Endothelial cell (in vitro differentiated cells): ENCODE measurements around the gene NNMT. TPM values are rescaled to one million over a fixed set of nuclear protein-coding genes. Genes with fewer than 3 reads are reported as not detected.
A peak's percentile ranks its signal among the peaks of the same experiment; 100 is the strongest.

ENCODE experiments used
- DNase-seq: peaks from one replicate; pipeline ENCODE4 v3.0.0; 2021; ENCODE audit warnings: low spot score
- H3K27ac Mint-ChIP-seq: one replicate; pipeline ENCODE4 v1.8.0; 2021; ENCODE audit warnings: mixed read lengths, inconsistent platforms; ENCODE audit not compliant: unreplicated experiment
- H3K27me3 Mint-ChIP-seq: one replicate; pipeline ENCODE4 v1.8.0; 2021; ENCODE audit warnings: mild to moderate bottlenecking, moderate library complexity, mixed read lengths, inconsistent platforms; ENCODE audit not compliant: unreplicated experiment
- H3K36me3 Mint-ChIP-seq: one replicate; pipeline ENCODE4 v1.8.0; 2021; ENCODE audit warnings: mild to moderate bottlenecking, low read depth, mixed read lengths, inconsistent platforms; ENCODE audit not compliant: unreplicated experiment
- H3K4me1 Mint-ChIP-seq: one replicate; pipeline ENCODE4 v1.8.0; 2021; ENCODE audit warnings: mild to moderate bottlenecking, mixed read lengths, inconsistent platforms; ENCODE audit not compliant: unreplicated experiment
- H3K4me3 Mint-ChIP-seq: one replicate; pipeline ENCODE4 v1.8.0; 2021; ENCODE audit warnings: mild to moderate bottlenecking, mixed read lengths, inconsistent platforms; ENCODE audit not compliant: unreplicated experiment
- H3K9me3 Mint-ChIP-seq: one replicate; pipeline ENCODE4 v1.8.0; 2021; ENCODE audit warnings: mixed read lengths, inconsistent platforms; ENCODE audit not compliant: unreplicated experiment
- total RNA-seq: library from RNA; stranded (reverse); fragmentation: NEBNext Ultra II Directional; extraction: Animal tissue kit (Norgen Biotek cat#: 25700); gene quantifications from one replicate; pipeline ENCODE4 v1.2.1, GENCODE V29; 2021; ENCODE audit not compliant: unreplicated experiment
- TF ChIP-seq, protein P1 (sequence below): fragments of 200-600 bp; sonication (generic); IDR thresholded peaks from one replicate; pipeline ENCODE4 v1.5.0; 2021; ENCODE audit warnings: antibody characterized with exemption; ENCODE audit not compliant: unreplicated experiment

Gene NNMT
- total RNA-seq, 1 donor from 2014 or later: not detected

DNA sequence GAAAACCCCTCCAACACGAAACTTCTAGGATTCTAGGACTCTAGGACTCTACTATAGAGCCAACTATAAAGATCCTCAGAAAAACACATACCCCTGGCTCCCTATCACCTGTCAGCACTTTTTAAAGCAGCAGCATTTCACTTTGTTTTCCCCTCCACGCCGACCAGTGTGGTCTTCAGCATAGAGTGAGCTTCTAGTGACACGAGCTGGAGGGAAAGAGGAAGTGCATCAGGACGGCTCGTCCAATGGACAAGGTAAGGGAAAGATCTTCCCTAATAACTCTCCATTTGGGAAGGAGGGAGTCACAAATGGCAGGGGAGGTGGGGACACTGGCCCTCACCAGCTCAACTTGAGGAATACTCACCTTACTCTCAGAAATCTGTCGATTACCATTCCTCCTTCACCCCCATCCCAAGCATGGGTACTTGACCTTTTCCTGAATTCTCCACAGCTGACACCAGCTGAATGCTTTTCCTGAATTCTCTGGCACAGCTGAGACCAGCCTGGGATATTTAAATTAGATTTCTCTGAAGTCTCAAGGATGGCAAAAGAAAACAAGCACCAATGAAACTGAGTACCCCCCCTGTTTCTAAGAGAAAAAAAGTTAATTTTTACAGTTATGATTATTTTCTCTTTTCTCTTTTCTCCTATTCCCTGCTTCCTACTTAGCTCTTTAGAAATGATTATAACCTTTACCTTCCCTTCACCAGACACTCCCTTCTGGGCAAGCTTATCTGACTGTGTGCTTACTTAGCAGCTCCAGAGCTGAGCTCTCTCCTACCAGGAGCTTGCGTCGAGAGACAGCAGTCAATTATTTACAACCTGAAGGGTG is 33.3 kb upstream of the NNMT start:
- Mint-ChIP-seq H3K9me3 (no peaks in the 10 kb centered on the region), H3K27ac (no peak overlapping the region), H3K4me3 (no peak overlapping the region), H3K36me3 (no peaks in the 10 kb centered on the region), H3K27me3 (no peaks in the 10 kb centered on the region), H3K4me1 (no peaks in the 10 kb centered on the region)
- peak; percentile 36 for DNase-seq
- TF ChIP-seq, protein P1, sequence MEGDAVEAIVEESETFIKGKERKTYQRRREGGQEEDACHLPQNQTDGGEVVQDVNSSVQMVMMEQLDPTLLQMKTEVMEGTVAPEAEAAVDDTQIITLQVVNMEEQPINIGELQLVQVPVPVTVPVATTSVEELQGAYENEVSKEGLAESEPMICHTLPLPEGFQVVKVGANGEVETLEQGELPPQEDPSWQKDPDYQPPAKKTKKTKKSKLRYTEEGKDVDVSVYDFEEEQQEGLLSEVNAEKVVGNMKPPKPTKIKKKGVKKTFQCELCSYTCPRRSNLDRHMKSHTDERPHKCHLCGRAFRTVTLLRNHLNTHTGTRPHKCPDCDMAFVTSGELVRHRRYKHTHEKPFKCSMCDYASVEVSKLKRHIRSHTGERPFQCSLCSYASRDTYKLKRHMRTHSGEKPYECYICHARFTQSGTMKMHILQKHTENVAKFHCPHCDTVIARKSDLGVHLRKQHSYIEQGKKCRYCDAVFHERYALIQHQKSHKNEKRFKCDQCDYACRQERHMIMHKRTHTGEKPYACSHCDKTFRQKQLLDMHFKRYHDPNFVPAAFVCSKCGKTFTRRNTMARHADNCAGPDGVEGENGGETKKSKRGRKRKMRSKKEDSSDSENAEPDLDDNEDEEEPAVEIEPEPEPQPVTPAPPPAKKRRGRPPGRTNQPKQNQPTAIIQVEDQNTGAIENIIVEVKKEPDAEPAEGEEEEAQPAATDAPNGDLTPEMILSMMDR: no peak

- Mint-ChIP-seq H3K4me1 (no peaks in the 10 kb centered on the region), H3K9me3 (no peaks in the 10 kb centered on the region), H3K27ac (no peak overlapping the region), H3K27me3 (no peaks in the 10 kb centered on the region), H3K4me3 (no peak overlapping the region), H3K36me3 (no peaks in the 10 kb centered on the region)
- no peak for DNase-seq
- TF ChIP-seq, protein P1: no peak
Measured at GRCh38 chr11:114263513-114264170, 32.6 kb upstream of the NNMT start.

DNA sequence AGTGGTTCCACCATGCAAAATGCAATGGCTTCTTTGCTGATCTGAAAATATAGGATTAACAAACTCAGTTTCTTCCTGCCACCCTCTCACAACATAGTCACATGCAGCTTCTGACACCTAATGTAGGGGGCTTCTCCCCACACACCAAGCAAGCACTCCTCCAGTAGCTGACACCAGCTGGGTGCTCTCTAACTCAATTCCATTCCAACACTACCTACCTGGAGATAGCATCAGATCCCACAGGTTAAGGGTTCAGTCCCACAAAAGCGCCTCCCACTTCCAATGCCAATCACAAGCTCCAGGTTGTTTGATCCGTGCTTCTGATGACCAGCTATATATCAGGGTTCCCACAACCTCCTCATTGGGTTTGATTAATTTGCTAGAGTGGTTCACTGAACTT is 31.8 kb upstream of the NNMT start:
- Mint-ChIP-seq H3K4me3 (no peak overlapping the region), H3K27me3 (no peaks in the 10 kb centered on the region), H3K4me1 (no peaks in the 10 kb centered on the region), H3K27ac (no peak overlapping the region), H3K36me3 (no peaks in the 10 kb centered on the region), H3K9me3 (no peaks in the 10 kb centered on the region)
- DNase-seq: no peak
- TF ChIP-seq, protein P1: no peak

DNA sequence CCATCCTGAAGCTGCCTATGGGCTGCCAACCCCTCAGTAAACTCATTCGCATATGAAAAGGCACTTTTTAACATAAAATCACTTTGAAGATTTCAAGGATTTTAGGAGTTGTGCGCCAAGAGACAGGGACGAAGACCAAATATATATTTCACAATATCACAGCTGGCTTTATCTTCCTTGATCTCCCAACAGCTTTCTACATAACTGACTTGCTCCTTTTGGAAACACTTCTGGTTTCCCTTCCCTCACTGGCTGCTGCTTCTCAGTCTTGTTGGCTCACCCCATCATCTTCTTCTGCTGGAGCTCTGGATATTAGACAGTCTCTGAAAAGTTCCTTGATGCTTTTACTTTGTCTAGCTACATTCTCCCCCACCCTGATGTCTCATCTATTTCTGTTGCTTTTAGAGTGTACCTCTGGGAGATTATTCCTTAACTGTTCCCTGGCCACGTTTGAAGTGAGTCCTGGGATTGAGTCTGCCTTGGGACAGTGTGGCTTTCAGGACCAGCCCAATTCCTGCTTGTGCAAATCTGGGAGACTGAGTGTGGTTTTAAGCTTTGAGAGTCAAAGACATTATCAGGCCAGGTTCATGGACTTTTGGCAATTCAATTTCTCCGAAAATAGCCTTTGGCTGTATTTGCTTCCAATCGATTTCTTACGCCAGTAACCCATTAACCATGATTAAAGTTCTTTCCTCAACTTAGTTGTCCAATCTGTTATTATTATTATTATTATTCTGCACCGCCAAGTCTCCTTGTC is 30.9 kb upstream of the NNMT start:
- H3K36me3 Mint-ChIP-seq: no peaks in the 10 kb centered on the region
- TF ChIP-seq, protein P1: no peak
- no peak overlapping the region for H3K4me3 Mint-ChIP-seq
- H3K4me1 Mint-ChIP-seq: no peaks in the 10 kb centered on the region
- no peak for DNase-seq
- no peaks in the 10 kb centered on the region for H3K27me3 Mint-ChIP-seq
- H3K27ac Mint-ChIP-seq: no peak overlapping the region
- H3K9me3 Mint-ChIP-seq: no peaks in the 10 kb centered on the region
